Breast epithelium (tissue), 4 donors: ENCODE measurements around the gene SAMD7. TPM values are rescaled to one million over a fixed set of nuclear protein-coding genes. Genes with fewer than 3 reads are reported as not detected.

Source experiments
- DNase-seq, 2 donors: peaks; one replicate each; pipeline ENCODE4 v3.0.0-alpha.2; 2019; ENCODE audit warnings: low spot score in 2 of 2
- H3K27ac ChIP-seq, 2 donors: fragments of 200-600 bp; sonication (generic) in 1 of 2; one replicate each; pipeline ENCODE4 v1.5.1; 2016 to 2019; ENCODE audit warnings: mild to moderate bottlenecking in 1 of 2
- H3K27me3 ChIP-seq, 2 donors: fragments of 200-600 bp; sonication (generic) in 1 of 2; one replicate each; pipeline versions ENCODE4 v1.5.1 to v1.6.0; 2017 to 2019; ENCODE audit warnings: control low read depth in 1 of 2, mild to moderate bottlenecking in 1 of 2
- H3K36me3 ChIP-seq: fragments of 200-600 bp; one replicate; pipeline ENCODE4 v1.5.1; 2019
- H3K4me1 ChIP-seq, 2 donors: fragments of 200-600 bp; sonication (generic); one replicate each; pipeline ENCODE4 v1.5.1; 2016 to 2019; ENCODE audit warnings: control low read depth in 1 of 2
- H3K4me3 ChIP-seq, 3 donors: fragments of 200-600 bp; sonication (generic); 1 replicate in 2 of 3; 2 replicates in 1 of 3; pipeline ENCODE4 v1.5.1; 2016 to 2019; ENCODE audit warnings: mild to moderate bottlenecking in 3 of 3, moderate library complexity in 2 of 3
- H3K9me3 ChIP-seq, 2 donors: fragments of 200-600 bp; sonication (generic) in 1 of 2; one replicate each; pipeline ENCODE4 v1.5.1; 2016 to 2019; ENCODE audit warnings: control low read depth in 1 of 2
- CTCF ChIP-seq, 3 donors: fragments of 450-650 bp; IDR thresholded peaks; one replicate each; pipeline ENCODE4 v1.5.1; 2016 to 2017; ENCODE audit warnings: antibody characterized with exemption in 3 of 3, mild to moderate bottlenecking in 3 of 3, moderate library complexity in 3 of 3
- POLR2A ChIP-seq: fragments of 450-650 bp; IDR thresholded peaks from one replicate; pipeline ENCODE4 v1.6.1; 2016; ENCODE audit warnings: antibody characterized with exemption, mild to moderate bottlenecking, moderate library complexity
- POLR2AphosphoS5 ChIP-seq, 3 donors: sonication (generic); formaldehyde crosslinking; IDR thresholded peaks; one replicate each; pipeline ENCODE4 v1.6.1; 2017; ENCODE audit warnings: antibody characterized with exemption in 3 of 3
- intact Hi-C: fragments of 100-400 bp; cut with DNase I; formaldehyde crosslinking; loops from one replicate; pipeline ENCODE4 v1.15.1; 2023; ENCODE audit warnings: low total_unique reads
- total RNA-seq, 3 donors: library from RNA; depleted of rRNA; stranded (reverse); fragments of >200 nt; gene quantifications; one replicate each; pipeline ENCODE4 v1.1.0, GENCODE V29; 2016

SAMD7 gene
- total RNA-seq, 3 donors from 2014 or later: under 0.01 TPM; not detected in 2

- DNase-seq: no peak
- Histone ChIP-seq H3K36me3 (no peaks in the 10 kb centered on the region), H3K4me1 (no peaks in the 10 kb centered on the region), H3K4me3 (no peak overlapping the region), H3K27me3 (no peaks in the 10 kb centered on the region), H3K27ac (no peak overlapping the region), H3K9me3 (peaks cover 0 to 2% of the 10 kb centered on the region in 2 donors)
- intact Hi-C loops: no loop called here
- TF ChIP-seq CTCF (IDR thresholded peaks at IDR 0.05): no peak
- no peak for TF ChIP-seq POLR2AphosphoS5 (IDR thresholded peaks at IDR 0.05)
- TF ChIP-seq POLR2A: no peak
Observed at GRCh38 chr3:169907476-169907875, 3.9 kb upstream of the SAMD7 start.

GRCh38 chr3:169907944-169908343, 3.4 kb upstream of the SAMD7 start:
- no peak for TF ChIP-seq POLR2A
- TF ChIP-seq POLR2AphosphoS5 (IDR thresholded peaks at IDR 0.05): no peak
- Histone ChIP-seq H3K4me3 (no peak overlapping the region), H3K36me3 (no peaks in the 10 kb centered on the region), H3K9me3 (no peaks in the 10 kb centered on the region), H3K27ac (no peak overlapping the region), H3K27me3 (no peaks in the 10 kb centered on the region), H3K4me1 (no peaks in the 10 kb centered on the region)
- intact Hi-C loops: no loop called here
- DNase-seq: no peak

- Histone ChIP-seq H3K4me3 (no peak overlapping the region), H3K4me1 (no peaks in the 10 kb centered on the region), H3K27me3 (no peaks in the 10 kb centered on the region), H3K9me3 (no peaks in the 10 kb centered on the region), H3K36me3 (no peaks in the 10 kb centered on the region), H3K27ac (no peak overlapping the region)
- DNase-seq: no peak
- TF ChIP-seq POLR2AphosphoS5 (IDR thresholded peaks at IDR 0.05) (no peak), CTCF (IDR thresholded peaks at IDR 0.05) (no peak), POLR2A (no peak)
- intact Hi-C loops: no loop called here
Observed at GRCh38 chr3:169913323-169913722, 2.0 kb downstream of the SAMD7 start.

GRCh38 chr3:169914321-169914720, 2.9 kb downstream of the SAMD7 start:
- H3K4me1 ChIP-seq: no peaks in the 10 kb centered on the region
- intact Hi-C loops: no loop called here
- H3K4me3 ChIP-seq: no peak overlapping the region

GRCh38 chr3:169923189-169923588, 11.8 kb downstream of the SAMD7 start:
- Histone ChIP-seq H3K27ac (no peak overlapping the region), H3K36me3 (no peaks in the 10 kb centered on the region), H3K9me3 (no peaks in the 10 kb centered on the region), H3K27me3 (no peaks in the 10 kb centered on the region), H3K4me3 (no peak overlapping the region), H3K4me1 (no peaks in the 10 kb centered on the region)
- TF ChIP-seq POLR2A (no peak), POLR2AphosphoS5 (IDR thresholded peaks at IDR 0.05) (no peak), CTCF (IDR thresholded peaks at IDR 0.05) (no peak)
- intact Hi-C loops: no loop called here
- no peak for DNase-seq

More at GRCh38 chr3:169914321-169914720, 2.9 kb downstream of the SAMD7 start:
- DNase-seq: no peak
- Histone ChIP-seq H3K27me3 (no peaks in the 10 kb centered on the region), H3K36me3 (no peaks in the 10 kb centered on the region), H3K9me3 (no peaks in the 10 kb centered on the region), H3K27ac (no peak overlapping the region)
- no peak for TF ChIP-seq POLR2AphosphoS5 (IDR thresholded peaks at IDR 0.05)
- TF ChIP-seq CTCF (IDR thresholded peaks at IDR 0.05): no peak
- TF ChIP-seq POLR2A: no peak

GRCh38 chr3:169923831-169924230, 12.5 kb downstream of the SAMD7 start:
- H3K9me3 ChIP-seq: no peaks in the 10 kb centered on the region
- no peaks in the 10 kb centered on the region for H3K27me3 ChIP-seq
- no peak for DNase-seq
- no peak overlapping the region for H3K4me3 ChIP-seq
- H3K36me3 ChIP-seq: no peaks in the 10 kb centered on the region
- no peaks in the 10 kb centered on the region for H3K4me1 ChIP-seq
- intact Hi-C loops: no loop called here
- no peak overlapping the region for H3K27ac ChIP-seq
- TF ChIP-seq POLR2AphosphoS5 (IDR thresholded peaks at IDR 0.05) (no peak), POLR2A (no peak), CTCF (IDR thresholded peaks at IDR 0.05) (no peak)
